HG03565 (cell line): ENCODE results near the gene SASS6.
A peak's percentile ranks its signal among the peaks of the same experiment; 100 is the strongest.

Source experiments
- ATAC-seq: cut with Tn5 transposase; IDR thresholded peaks from one replicate; pipeline ENCODE4 v1.9.1; 2021; ENCODE audit warnings: mild to moderate bottlenecking, moderate library complexity; ENCODE audit not compliant: unreplicated experiment

SASS6 gene

GRCh38 chr1:100109554-100110066, 23.1 kb downstream of the SASS6 start:
- no peak for ATAC-seq

DNA sequence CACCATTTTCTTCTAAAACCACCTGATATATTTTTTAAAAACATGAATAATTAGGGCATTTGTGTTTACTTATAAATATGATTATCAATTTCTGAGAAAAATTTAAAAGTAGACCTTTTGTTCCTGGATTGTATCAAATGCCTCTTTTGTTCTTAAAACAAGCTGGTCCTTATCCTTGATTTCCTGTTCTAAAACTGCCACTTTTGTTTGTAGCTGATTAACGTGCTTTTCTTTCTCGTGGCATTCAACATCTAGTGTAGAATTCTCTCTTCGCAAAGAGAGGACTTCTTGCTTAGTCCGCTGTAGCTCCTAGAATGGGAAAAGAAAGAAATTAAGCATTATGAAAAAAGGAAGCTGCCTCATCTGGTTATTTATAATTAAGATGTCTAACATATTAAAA, 25.0 kb downstream of the SASS6 start:
- no peak for ATAC-seq

- no peak for ATAC-seq
Observed at GRCh38 chr1:100101564-100101963, 31.2 kb downstream of the SASS6 start.

- ATAC-seq = no peak
Observed at GRCh38 chr1:100100202-100100601, 32.5 kb downstream of the SASS6 start.

DNA sequence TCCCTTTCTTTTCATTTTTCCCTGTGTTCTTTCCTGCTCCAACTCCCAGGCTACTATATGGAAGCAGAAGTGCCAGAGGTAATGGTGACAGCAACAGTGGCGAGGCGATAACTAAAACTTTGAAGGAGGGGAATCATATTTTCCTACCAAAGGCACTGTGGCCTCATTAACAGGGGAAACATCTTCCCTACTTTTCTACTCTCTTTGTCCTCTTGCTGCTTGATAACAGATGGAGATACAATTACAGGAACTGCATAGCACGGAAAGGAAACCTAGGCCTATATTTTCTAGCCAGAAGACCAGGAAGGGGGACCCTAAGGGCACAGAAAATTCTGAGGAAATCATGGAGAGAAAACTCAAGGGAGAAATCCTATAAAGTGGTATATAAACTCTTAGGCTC, 42.3 kb downstream of the SASS6 start:
- ATAC-seq = no peak

GRCh38 chr1:100089082-100089481, 43.6 kb downstream of the SASS6 start:
- no peak for ATAC-seq

DNA sequence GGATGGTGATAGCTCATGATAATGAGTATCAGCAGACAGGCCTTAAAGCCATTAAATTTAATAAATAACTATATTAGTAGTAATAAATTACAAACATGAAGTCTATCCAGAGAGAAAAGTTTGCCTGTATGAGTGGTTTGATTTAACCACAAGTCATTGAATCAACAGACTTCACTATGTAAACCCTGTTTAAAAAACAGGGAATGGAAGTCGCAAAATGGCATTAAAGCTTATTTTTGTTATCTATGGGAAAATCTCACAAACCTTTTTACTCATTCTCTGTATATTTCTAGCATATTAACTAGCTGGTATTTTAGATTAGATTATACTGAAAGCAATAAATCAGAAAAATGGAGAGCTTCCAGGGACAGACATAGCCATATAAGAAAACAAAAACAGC, 45.3 kb downstream of the SASS6 start:
- ATAC-seq = no peak

DNA sequence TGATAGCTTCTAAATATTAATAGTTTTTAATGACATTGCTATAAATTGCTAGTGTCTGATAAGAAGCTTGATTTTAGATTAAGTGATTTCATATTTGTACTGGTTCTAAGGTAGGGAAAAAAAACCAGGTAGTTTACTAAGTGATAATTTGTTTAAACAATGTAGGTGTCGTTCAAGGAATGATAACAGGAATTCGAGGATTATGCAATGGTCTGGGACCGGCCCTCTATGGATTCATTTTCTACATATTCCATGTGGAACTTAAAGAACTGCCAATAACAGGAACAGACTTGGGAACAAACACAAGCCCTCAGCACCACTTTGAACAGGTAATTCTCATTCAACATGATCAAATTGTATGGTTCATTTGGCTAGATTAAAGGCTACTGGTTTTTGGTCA, 52.4 kb downstream of the SASS6 start:
- ATAC-seq = no peak

DNA sequence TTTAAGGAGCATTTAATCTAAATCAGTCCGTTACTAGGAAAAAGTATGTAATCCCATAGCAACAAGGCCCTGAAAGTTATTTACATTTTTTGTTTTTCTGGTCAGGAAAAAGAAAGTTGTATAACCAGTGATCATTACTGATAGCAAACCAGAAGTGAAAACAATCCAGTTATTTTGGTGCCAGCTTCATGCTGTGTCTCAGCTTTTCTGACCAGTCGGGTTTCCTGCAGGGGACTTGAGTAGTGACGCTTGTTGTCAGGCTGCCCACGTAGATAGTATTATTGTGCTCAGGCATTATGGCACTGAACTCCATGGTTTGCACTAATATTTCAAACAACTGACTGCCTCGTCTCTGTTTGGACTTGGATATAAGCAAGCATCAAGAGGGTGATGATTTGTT, 55.2 kb downstream of the SASS6 start:
- peak; percentile 52 for ATAC-seq

GRCh38 chr1:100076744-100077143, 56.0 kb downstream of the SASS6 start:
- ATAC-seq = peak; percentile 65

- peak; percentile 2 for ATAC-seq
Observed at GRCh38 chr1:100076319-100076718, 56.4 kb downstream of the SASS6 start.

- peak; percentile 37 for ATAC-seq
Observed at GRCh38 chr1:100075773-100076172, 57.0 kb downstream of the SASS6 start.

DNA sequence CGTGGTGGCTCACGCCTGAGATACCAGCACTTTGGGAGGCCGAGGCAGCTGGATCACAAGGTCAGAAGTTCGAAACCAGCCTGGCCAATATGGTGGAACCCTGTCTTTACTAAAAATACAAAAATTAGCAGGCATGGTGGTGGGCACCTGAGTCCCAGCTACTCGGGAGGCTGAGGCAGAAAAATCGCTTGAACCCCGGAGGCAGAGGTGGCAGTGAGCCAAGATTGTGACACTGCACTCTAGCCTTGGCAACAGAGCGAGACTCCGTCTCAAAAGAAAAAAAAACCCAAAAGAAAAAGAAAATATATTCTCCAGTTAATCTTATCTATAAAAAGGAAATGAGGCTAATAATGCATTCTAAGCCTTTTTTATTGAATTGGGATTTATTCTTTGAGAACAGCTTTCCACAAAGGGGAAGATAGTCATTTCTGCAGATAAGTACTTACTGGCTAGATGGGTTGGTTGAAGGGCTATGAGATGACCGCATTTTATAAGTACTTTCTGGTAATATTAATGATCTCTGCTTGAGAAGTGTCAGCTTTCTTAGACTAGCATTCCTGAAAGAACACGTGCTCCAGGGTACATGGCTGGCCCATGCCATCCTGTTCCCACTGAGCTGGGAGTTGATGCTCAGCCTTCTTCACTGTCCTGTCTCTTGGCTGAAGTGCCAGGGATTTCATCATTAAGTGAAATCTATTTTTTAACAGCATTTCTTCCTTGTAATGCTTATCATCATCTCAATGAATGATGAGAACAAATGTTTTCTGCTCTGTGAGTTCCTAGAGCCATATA, 57.9 kb downstream of the SASS6 start:
- ATAC-seq = no peak

GRCh38 chr1:100073531-100073930, 59.2 kb downstream of the SASS6 start:
- ATAC-seq = no peak

DNA sequence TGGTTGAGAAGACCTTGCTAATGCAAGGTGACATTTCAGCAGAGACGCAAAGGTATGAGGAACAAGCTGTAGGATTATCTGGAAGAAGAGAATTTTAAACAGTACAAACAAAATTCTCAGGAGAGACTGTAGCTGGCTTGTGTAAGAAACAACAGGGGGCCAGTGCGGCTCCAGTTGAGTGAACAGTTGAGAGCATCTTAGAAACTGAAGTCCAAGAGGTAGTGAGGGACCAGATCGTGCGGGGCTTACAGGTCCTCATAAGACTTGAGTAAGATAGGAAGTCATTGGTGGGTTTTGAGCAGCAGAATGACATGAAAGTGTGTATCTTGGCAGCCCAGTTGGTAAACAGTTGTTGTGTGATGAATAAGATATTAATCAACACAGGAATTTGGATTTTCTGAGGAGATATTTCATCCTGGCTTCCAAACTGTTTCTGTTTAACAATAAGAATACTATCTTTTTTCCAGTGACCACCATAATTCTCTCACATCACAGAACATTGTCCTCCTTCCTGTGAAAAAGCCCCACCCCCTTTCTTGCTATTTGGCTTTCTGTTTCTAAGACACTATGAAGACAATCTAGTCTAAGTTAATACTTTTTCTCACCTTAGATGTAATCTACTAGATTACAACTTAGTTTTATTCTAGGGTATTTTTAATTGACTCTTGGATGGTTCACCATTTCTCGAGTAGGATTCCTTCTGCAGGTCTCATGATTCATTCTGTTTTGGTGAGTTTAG, 62.4 kb downstream of the SASS6 start:
- ATAC-seq = no peak

GRCh38 chr1:100065969-100066227, 66.8 kb downstream of the SASS6 start:
- ATAC-seq = no peak

- ATAC-seq = no peak
Observed at GRCh38 chr1:100065183-100065968, 67.4 kb downstream of the SASS6 start.

GRCh38 chr1:100061681-100062080, 71.0 kb downstream of the SASS6 start:
- ATAC-seq = no peak

- ATAC-seq = no peak
Observed at GRCh38 chr1:100053727-100054126, 79.0 kb downstream of the SASS6 start.

DNA sequence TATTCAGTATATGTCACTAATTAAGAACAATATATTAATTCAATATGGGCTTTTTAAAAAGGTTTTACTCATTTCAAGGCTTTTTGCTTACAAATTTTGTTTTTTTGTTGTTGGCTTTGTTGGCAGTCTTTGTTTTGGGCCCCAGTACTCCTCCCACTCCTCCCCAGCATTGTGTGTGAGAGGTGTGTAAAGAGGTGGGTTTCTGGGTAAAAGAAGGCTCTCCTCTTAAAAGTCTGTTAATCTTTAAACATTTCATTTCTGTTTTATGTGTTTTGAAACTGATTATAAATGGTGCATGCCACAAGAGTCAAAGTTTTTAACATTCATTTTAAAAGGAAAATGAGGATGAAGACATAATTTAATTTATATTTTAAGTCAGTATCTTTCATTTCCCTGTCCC, 79.6 kb downstream of the SASS6 start:
- ATAC-seq = no peak

DNA sequence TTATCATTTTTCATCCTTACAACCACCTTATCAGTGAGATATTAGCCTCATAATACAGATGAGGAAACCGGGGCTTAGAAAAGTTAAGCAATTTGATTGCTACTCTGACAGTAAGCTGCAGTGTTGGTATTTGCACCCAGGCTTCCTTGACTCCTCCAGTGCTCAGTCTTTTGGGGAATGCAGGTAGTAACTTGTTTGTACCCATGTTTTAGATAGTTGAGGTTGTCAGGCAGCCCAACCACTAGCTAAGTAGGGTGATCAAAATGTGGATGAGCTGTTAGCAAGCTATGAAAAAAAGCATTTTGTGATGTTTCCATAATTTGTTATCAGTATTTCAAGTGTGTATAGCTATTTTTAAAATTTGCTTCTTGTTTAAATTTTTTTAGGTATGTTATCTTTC, 80.8 kb downstream of the SASS6 start:
- ATAC-seq = no peak

GRCh38 chr1:100051401-100051800, 81.3 kb downstream of the SASS6 start:
- ATAC-seq = no peak
